Measurements from ENCODE around the gene KCNK17.

DNA sequence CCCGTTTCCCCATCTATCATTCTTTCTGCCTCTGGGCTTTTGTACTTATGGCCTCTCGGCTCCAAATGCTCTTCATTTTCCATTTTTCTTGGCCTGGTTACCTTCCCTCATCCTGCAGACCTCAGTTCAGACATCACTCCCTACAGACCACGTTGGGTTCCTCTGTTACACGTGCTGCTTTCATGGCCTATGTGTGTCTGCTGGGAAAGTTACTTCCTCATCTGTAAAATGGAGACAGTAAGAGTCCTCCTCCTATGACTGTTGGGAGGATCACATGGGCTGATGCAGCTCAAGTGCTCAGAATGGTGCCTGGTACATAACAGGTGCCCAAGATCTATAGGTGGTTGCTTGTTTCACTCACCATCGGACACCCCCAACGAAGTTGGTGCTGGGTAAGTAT is 13.5 kb downstream of the KCNK17 start:
- no peak for TF ChIP-seq TAF1 (IDR thresholded peaks at IDR 0.05; ENCODE audit: borderline replicate concordance, low read depth, low read length)
- no peak for TF ChIP-seq POLR2A (IDR thresholded peaks at IDR 0.05; ENCODE audit: low read depth, low read length)
- no peak for TF ChIP-seq POLR2AphosphoS5 (IDR thresholded peaks at IDR 0.05; ENCODE audit: low read depth, low read length)

Data from GM12892 (cell line).